Measurements from ENCODE around the gene PRRC2C. TPM values are rescaled to one million over a fixed set of nuclear protein-coding genes. Genes with fewer than 3 reads are reported as not detected.

PRRC2C gene
- polyA plus RNA-seq, 1 of the 3 experiments (the other 2 are of a cell fraction) = 39.9 TPM

GRCh38 chr1:171513743-171514142 lies 28.4 kb downstream of the PRRC2C start:
- POLR2A ChIA-PET = no interaction called here
- DNase-seq = no peak

GRCh38 chr1:171515299-171515698 lies 30.0 kb downstream of the PRRC2C start:
- Histone ChIP-seq H3K9me3 (no peaks in the 10 kb centered on the region), H3F3A (replicated peaks; ENCODE audit: insufficient read depth) (no peaks in the 10 kb centered on the region), H3K9me2 (no peaks in the 10 kb centered on the region), H3K36me3 (replicated peaks in 1 of 2; ENCODE audit: control insufficient read depth in 1 of 2, insufficient read depth in 2 of 2, low read length in 1 of 2) (peaks cover 69 to 81% of the 10 kb centered on the region in 2 experiments), H3K27ac (ENCODE audit: low read depth in 2 of 2, low read length in 1 of 2) (no peak overlapping the region; a peak in 1 of 4 replicates), H3K4me1 (ENCODE audit: control insufficient read depth in 1 of 2, insufficient read depth in 2 of 2, low read depth in 1 of 2, low read length in 1 of 2) (peaks cover 0 to 3% of the 10 kb centered on the region in 2 experiments; a peak in 1 of 4 replicates), H3K9ac (no peak overlapping the region), H2AFZ (ENCODE audit: low read depth) (no peak overlapping the region), H3K4me2 (no peak overlapping the region), H3K27me3 (ENCODE audit: insufficient read depth) (no peaks in the 10 kb centered on the region), H3K79me2 (ENCODE audit: insufficient read depth) (peaks cover 94% of the 10 kb centered on the region), H3K4me3 (ENCODE audit: low read depth in 2 of 2, low read length in 1 of 2) (no peak overlapping the region), H4K20me1 (ENCODE audit: insufficient read depth) (peaks cover 37% of the 10 kb centered on the region)
- TF ChIP-seq CTCF (IDR thresholded peaks at IDR 0.05) = no peak
- no peak for TF ChIP-seq FOXM1 (IDR thresholded peaks at IDR 0.05; ENCODE audit: low read depth)
- TF ChIP-seq USF2 (IDR thresholded peaks at IDR 0.05; ENCODE audit: borderline replicate concordance, low read depth, low read length) = no peak
- no peak for TF ChIP-seq TEAD4 (IDR thresholded peaks at IDR 0.05; ENCODE audit: borderline replicate concordance, insufficient read depth)
- TF ChIP-seq PBX3 (IDR thresholded peaks at IDR 0.05) = no peak
- no peak for TF ChIP-seq ELF1 (IDR thresholded peaks at IDR 0.05)
- 98% methylated on average over 1 of the region's 1 CpG for WGBS (ENCODE audit: low lambda C conversion rate)
- POLR2A ChIA-PET = no interaction called here
- no peak for DNase-seq
- CTCF ChIA-PET = interaction anchor here (0.9 to 1.6 kb wide), 4 partner anchors 16 to 287 kb away, joined by 3 to 4 read pairs (median 4); partner anchors contain the start of gene PRRC2C

More at GRCh38 chr1:171513743-171514142, 28.4 kb downstream of the PRRC2C start:
- peaks cover 94% of the 10 kb centered on the region for H3K79me2 ChIP-seq (ENCODE audit: insufficient read depth)
- 5% methylated on average over 1 of the region's 1 CpG for WGBS (ENCODE audit: low lambda C conversion rate)
- no peaks in the 10 kb centered on the region for H3K27me3 ChIP-seq (ENCODE audit: insufficient read depth)
- H3K9me3 ChIP-seq = no peaks in the 10 kb centered on the region
- H4K20me1 ChIP-seq (ENCODE audit: insufficient read depth) = peaks cover 53% of the 10 kb centered on the region
- H3K36me3 ChIP-seq (replicated peaks in 1 of 2; ENCODE audit: control insufficient read depth in 1 of 2, insufficient read depth in 2 of 2, low read length in 1 of 2) = peaks cover 58 to 67% of the 10 kb centered on the region in 2 experiments
- CTCF ChIA-PET = interaction anchor here (1.3 kb wide), 1 partner anchor 14 kb away, joined by 3 read pairs; no protein-coding TSS in a partner anchor
- H3K27ac ChIP-seq (ENCODE audit: low read depth in 2 of 2, low read length in 1 of 2) = no peak overlapping the region
- H3K9me2 ChIP-seq = no peaks in the 10 kb centered on the region
- no peak overlapping the region for H2AFZ ChIP-seq (ENCODE audit: low read depth)
- H3K9ac ChIP-seq = no peak overlapping the region
- no peak overlapping the region for H3K4me3 ChIP-seq (ENCODE audit: low read depth in 2 of 2, low read length in 1 of 2)
- H3K4me2 ChIP-seq = no peak overlapping the region
- H3F3A ChIP-seq (replicated peaks; ENCODE audit: insufficient read depth) = no peaks in the 10 kb centered on the region
- TF ChIP-seq MXI1 (IDR thresholded peaks at IDR 0.05; ENCODE audit: low read depth, low read length) (no peak), IRF3 (IDR thresholded peaks at IDR 0.05; ENCODE audit: low read depth, low read length) (no peak), ZBTB33 (IDR thresholded peaks at IDR 0.05; ENCODE audit: borderline replicate concordance, low read depth) (no peak), USF1 (IDR thresholded peaks at IDR 0.05; ENCODE audit: borderline replicate concordance, low read depth) (no peak), MEF2A (IDR thresholded peaks at IDR 0.05; ENCODE audit: borderline replicate concordance, low read depth) (no peak), TCF12 (IDR thresholded peaks at IDR 0.05) (no peak)
- H3K4me1 ChIP-seq (ENCODE audit: control insufficient read depth in 1 of 2, insufficient read depth in 2 of 2, low read depth in 1 of 2, low read length in 1 of 2) = peaks cover 0 to 3% of the 10 kb centered on the region in 2 experiments; a peak in 1 of 4 replicates

Measured in SK-N-SH (cell line).